DND-41 (cell line): Measurements from ENCODE around the gene UHMK1.

Experiments used
- ATAC-seq: fragments of 200-7000 bp; cut with Tn5 transposase; 3 replicates; pipeline ENCODE4 v1.9.1; 2021; ENCODE audit warnings: low read depth; ENCODE audit not compliant: insufficient read depth
- DNase-seq: peaks from one replicate; pipeline ENCODE4 v3.0.0-alpha.2; 2020
- H2AFZ ChIP-seq: 2 replicates; pipeline ENCODE4 v1.6.0; 2012; ENCODE audit warnings: low read depth, low read length
- H3K27ac ChIP-seq: 2 replicates; pipeline ENCODE4 v1.5.1; 2012; ENCODE audit warnings: low read length, inconsistent platforms
- H3K27me3 ChIP-seq: fragments of 200-600 bp; sonication (generic); 2 replicates; pipeline ENCODE4 v1.6.0; 2012; ENCODE audit warnings: low read length, mild to moderate bottlenecking, inconsistent platforms; ENCODE audit not compliant: insufficient read depth, poor library complexity
- H3K36me3 ChIP-seq: 2 replicates; pipeline ENCODE4 v1.5.1; 2012; ENCODE audit warnings: low read length, inconsistent platforms; ENCODE audit not compliant: insufficient read depth
- H3K4me1 ChIP-seq: 2 replicates; pipeline ENCODE4 v1.5.1; 2012; ENCODE audit warnings: mild to moderate bottlenecking, low read length; ENCODE audit not compliant: insufficient read depth
- H3K4me2 ChIP-seq: 2 replicates; pipeline ENCODE4 v1.6.0; 2012; ENCODE audit warnings: mild to moderate bottlenecking, moderate library complexity, low read length, inconsistent platforms; ENCODE audit not compliant: insufficient read depth
- H3K4me3 ChIP-seq, 2 experiments: fragments of 200-600 bp in 1 of 2; shearing (Covaris generic) in 1 of 2; 2 replicates each; pipeline ENCODE4 v1.5.1; 2012 to 2016; ENCODE audit warnings: inconsistent platforms in 2 of 2, low read length in 2 of 2, mild to moderate bottlenecking in 2 of 2, low read depth in 1 of 2, moderate library complexity in 1 of 2
- H3K79me2 ChIP-seq: 2 replicates; pipeline ENCODE4 v1.6.0; 2012; ENCODE audit warnings: low read length, inconsistent platforms; ENCODE audit not compliant: insufficient read depth
- H3K9ac ChIP-seq: 2 replicates; pipeline ENCODE4 v1.6.0; 2012; ENCODE audit warnings: low read depth, mild to moderate bottlenecking, inconsistent platforms, low read length, moderate library complexity
- H3K9me3 ChIP-seq: 2 replicates; pipeline ENCODE4 v1.5.1; 2012; ENCODE audit warnings: low read length, moderate library complexity, mild to moderate bottlenecking, inconsistent platforms; ENCODE audit not compliant: insufficient read depth, severe bottlenecking
- H4K20me1 ChIP-seq: 2 replicates; pipeline ENCODE4 v1.6.0; 2012; ENCODE audit warnings: low read length; ENCODE audit not compliant: insufficient read depth
- CTCF ChIP-seq: IDR thresholded peaks from 2 replicates; pipeline ENCODE4 v1.5.1; 2012; ENCODE audit warnings: borderline replicate concordance, low read length, moderate library complexity, mild to moderate bottlenecking; ENCODE audit not compliant: poor library complexity, severe bottlenecking; ENCODE audit errors: extremely low read depth
- EZH2 ChIP-seq: IDR thresholded peaks from 3 replicates; pipeline ENCODE4 v1.6.1; 2012; ENCODE audit warnings: borderline replicate concordance, low read depth, mild to moderate bottlenecking, moderate library complexity, low read length, inconsistent platforms; ENCODE audit not compliant: severe bottlenecking

The UHMK1 gene

GRCh38 chr1:162536511-162536910 is 38.9 kb downstream of the UHMK1 start:
- Histone ChIP-seq H3K79me2 (no peaks in the 10 kb centered on the region), H3K4me2 (no peak overlapping the region), H3K9me3 (no peaks in the 10 kb centered on the region), H2AFZ (no peak overlapping the region), H3K9ac (no peak overlapping the region), H3K36me3 (no peaks in the 10 kb centered on the region), H3K27ac (no peak overlapping the region), H3K27me3 (no peaks in the 10 kb centered on the region), H4K20me1 (no peaks in the 10 kb centered on the region), H3K4me3 (no peak overlapping the region), H3K4me1 (no peaks in the 10 kb centered on the region)
- TF ChIP-seq CTCF (no peak), EZH2 (no peak)
- DNase-seq (no peak), ATAC-seq (no peak)

- H3K4me2 ChIP-seq: no peak overlapping the region
- no peak overlapping the region for H3K27ac ChIP-seq
- H3K9me3 ChIP-seq: no peaks in the 10 kb centered on the region
- H3K4me3 ChIP-seq: no peak overlapping the region
- TF ChIP-seq CTCF (no peak), EZH2 (no peak)
- DNase-seq: no peak
- no peaks in the 10 kb centered on the region for H3K36me3 ChIP-seq
- no peak for ATAC-seq
- no peaks in the 10 kb centered on the region for H3K27me3 ChIP-seq
- H3K79me2 ChIP-seq: no peaks in the 10 kb centered on the region
- H2AFZ ChIP-seq: no peak overlapping the region
- H3K4me1 ChIP-seq: no peaks in the 10 kb centered on the region
- no peak overlapping the region for H3K9ac ChIP-seq
- no peaks in the 10 kb centered on the region for H4K20me1 ChIP-seq
Measured at GRCh38 chr1:162537216-162537615, 39.6 kb downstream of the UHMK1 start.

- peak; percentile 31; the same call in 1 of the 3 replicates for ATAC-seq
- Histone ChIP-seq H3K36me3 (no peaks in the 10 kb centered on the region), H3K79me2 (no peaks in the 10 kb centered on the region), H3K4me1 (no peaks in the 10 kb centered on the region), H3K9me3 (no peaks in the 10 kb centered on the region), H3K4me3 (no peak overlapping the region), H3K27ac (no peak overlapping the region), H4K20me1 (no peaks in the 10 kb centered on the region), H2AFZ (no peak overlapping the region), H3K9ac (no peak overlapping the region), H3K27me3 (no peaks in the 10 kb centered on the region), H3K4me2 (no peak overlapping the region)
- TF ChIP-seq EZH2 (no peak), CTCF (no peak)
- DNase-seq: no peak
Measured at GRCh38 chr1:162538815-162539431, 41.3 kb downstream of the UHMK1 start.

- Histone ChIP-seq H3K4me2 (no peak overlapping the region), H3K36me3 (no peaks in the 10 kb centered on the region), H4K20me1 (no peaks in the 10 kb centered on the region), H3K27me3 (no peaks in the 10 kb centered on the region), H3K27ac (no peak overlapping the region), H3K4me1 (no peaks in the 10 kb centered on the region), H3K79me2 (no peaks in the 10 kb centered on the region), H3K9ac (no peak overlapping the region), H2AFZ (no peak overlapping the region), H3K9me3 (no peaks in the 10 kb centered on the region), H3K4me3 (no peak overlapping the region)
- DNase-seq: no peak
- TF ChIP-seq EZH2 (no peak), CTCF (no peak)
- ATAC-seq: no peak
Measured at GRCh38 chr1:162541619-162542141, 44.1 kb downstream of the UHMK1 start.
